ENCODE results near the gene PSME3IP1. TPM values are rescaled to one million over a fixed set of nuclear protein-coding genes. Genes with fewer than 3 reads are reported as not detected.

PSME3IP1 gene
- total RNA-seq, 4 donors from 2014 or later: 64.7 to 96.3 (median 78.9) TPM

GRCh38 chr16:57144027-57144426, 41.8 kb downstream of the PSME3IP1 start:
- intact Hi-C loops (cut with DNase I): no loop called here
- no peaks in the 10 kb centered on the region for H3K36me3 ChIP-seq
- H3K27me3 ChIP-seq: no peaks in the 10 kb centered on the region
- H3K9me3 ChIP-seq: no peaks in the 10 kb centered on the region
- H3K27ac ChIP-seq: peak overlapping the region in 1 of 3 donors; percentile 33
- DNase-seq: no peak
- no peak overlapping the region for H3K4me3 ChIP-seq (replicated peaks in 1 of 3)
- TF ChIP-seq CTCF (IDR thresholded peaks at IDR 0.05) (no peak), POLR2A (IDR thresholded peaks at IDR 0.05) (no peak)
- H3K4me1 ChIP-seq: peaks cover 15 to 49% of the 10 kb centered on the region in 2 donors
- WGBS, 2 donors: 83 to 94% methylated on average over 1 to 2 of the region's 2 CpGs

- intact Hi-C loops (cut with DNase I): no loop called here
- WGBS, 2 donors: 83 to 88% methylated on average over 7 to 10 of the region's 14 CpGs
- no peak overlapping the region for H3K4me3 ChIP-seq (replicated peaks in 1 of 3)
- peaks cover 15 to 42% of the 10 kb centered on the region in 2 donors for H3K4me1 ChIP-seq
- no peaks in the 10 kb centered on the region for H3K27me3 ChIP-seq
- H3K27ac ChIP-seq: no peak overlapping the region
- no peaks in the 10 kb centered on the region for H3K36me3 ChIP-seq
- H3K9me3 ChIP-seq: no peaks in the 10 kb centered on the region
- TF ChIP-seq CTCF (IDR thresholded peaks at IDR 0.05): no peak
- TF ChIP-seq POLR2A (IDR thresholded peaks at IDR 0.05): no peak
- DNase-seq: no peak
Observed at GRCh38 chr16:57143149-57143921, 42.5 kb downstream of the PSME3IP1 start.

GRCh38 chr16:57141822-57142631, 43.8 kb downstream of the PSME3IP1 start:
- Histone ChIP-seq H3K4me3 (replicated peaks in 1 of 3) (no peak overlapping the region), H3K27me3 (no peaks in the 10 kb centered on the region), H3K9me3 (no peaks in the 10 kb centered on the region), H3K36me3 (no peaks in the 10 kb centered on the region), H3K4me1 (peaks cover 3 to 30% of the 10 kb centered on the region in 2 donors), H3K27ac (no peak overlapping the region)
- intact Hi-C loops (cut with DNase I): no loop called here
- no peak for TF ChIP-seq CTCF (IDR thresholded peaks at IDR 0.05)
- no peak for TF ChIP-seq POLR2A (IDR thresholded peaks at IDR 0.05)
- DNase-seq: no peak
- WGBS, 2 donors: 85% methylated on average over 16 of the region's 16 CpGs

- intact Hi-C loops (cut with DNase I): no loop called here
Observed at GRCh38 chr16:57140931-57141668, 44.7 kb downstream of the PSME3IP1 start.

More at GRCh38 chr16:57140931-57141668, 44.7 kb downstream of the PSME3IP1 start:
- 75 to 88% methylated on average over 7 of the region's 7 CpGs for WGBS, 2 donors
- TF ChIP-seq POLR2A (IDR thresholded peaks at IDR 0.05): no peak
- no peak for TF ChIP-seq CTCF (IDR thresholded peaks at IDR 0.05)
- H3K27me3 ChIP-seq: no peaks in the 10 kb centered on the region
- H3K9me3 ChIP-seq: no peaks in the 10 kb centered on the region
- H3K4me3 ChIP-seq (replicated peaks in 1 of 3): no peak overlapping the region
- peaks cover 0 to 21% of the 10 kb centered on the region in 2 donors for H3K4me1 ChIP-seq
- no peaks in the 10 kb centered on the region for H3K36me3 ChIP-seq
- no peak for DNase-seq
- H3K27ac ChIP-seq: no peak overlapping the region
